ENCODE measurements around the gene ZNF718.
"Not testable (repeated sequence)": the region's sequence is repeated elsewhere in the genome, so short reads cannot be mapped to it uniquely, and the experiment has no call there.

Gene ZNF718

DNA sequence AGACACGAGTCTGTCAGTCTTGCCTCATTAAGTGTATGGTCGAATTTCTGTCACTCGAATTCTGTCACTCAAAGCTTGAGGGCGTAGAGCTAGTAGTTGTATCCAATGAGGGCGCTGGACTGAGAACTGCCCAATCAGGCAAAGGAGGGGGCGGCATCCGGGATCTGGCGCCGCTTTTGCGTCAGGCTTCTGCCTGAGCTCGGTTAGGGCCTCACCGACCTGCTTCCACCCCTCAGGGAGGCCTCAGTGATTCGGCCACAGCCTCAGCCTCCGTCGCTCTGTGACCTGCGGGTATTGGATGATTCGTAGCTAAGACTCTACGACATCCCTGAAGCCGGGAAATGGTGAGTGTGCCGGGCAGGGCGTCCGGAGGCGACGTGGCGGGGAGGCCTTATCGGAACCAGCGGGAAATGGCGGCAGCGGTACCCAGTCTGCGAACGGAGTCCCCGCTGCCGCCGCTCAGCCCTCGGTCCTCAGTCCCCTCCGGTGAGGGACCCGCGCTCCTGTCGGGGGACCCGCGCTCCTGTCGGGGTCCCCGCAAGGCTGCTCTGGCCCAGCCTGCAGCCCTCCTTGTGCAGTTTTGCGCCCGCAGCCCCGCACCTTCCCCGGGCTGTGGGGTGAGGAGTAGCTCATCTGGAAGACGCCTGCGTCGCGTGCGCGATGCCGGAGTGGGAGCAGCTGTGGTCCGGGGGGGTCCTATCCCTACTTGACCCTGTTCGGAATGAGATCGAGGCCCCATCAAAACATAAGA lies 88.3 kb downstream of the ZNF718 start:
- H3K4me3 ChIP-seq (IDR thresholded peaks at IDR 0.05; ENCODE audit: insufficient read depth, low read depth, low read length) = no peak overlapping the region

DNA sequence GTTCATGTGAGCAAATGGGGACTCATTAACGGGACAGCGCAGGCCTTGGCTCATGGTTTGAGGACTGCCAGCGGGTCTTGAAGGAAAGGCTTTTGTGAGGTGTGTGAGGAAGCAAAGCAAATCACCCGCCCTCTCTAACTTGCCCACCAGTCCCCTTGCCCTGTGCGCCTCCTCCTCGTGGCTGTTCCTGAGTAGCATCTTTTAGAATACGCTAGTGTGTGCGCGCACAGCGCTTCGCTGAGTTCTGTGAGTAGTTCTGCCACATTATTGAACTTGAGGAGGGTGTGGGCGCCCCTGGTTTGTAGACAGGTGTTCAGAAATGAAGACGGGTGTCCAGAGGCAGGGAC lies 88.9 kb downstream of the ZNF718 start:
- H2AFZ ChIP-seq (ENCODE audit: low read depth) = not testable (repeated sequence)

More for the DNA sequence above, 88.3 kb downstream of the ZNF718 start:
- Histone ChIP-seq H3K36me3 (ENCODE audit: insufficient read depth) (no peaks in the 10 kb centered on the region), H2AFZ (ENCODE audit: low read depth) (no peak overlapping the region), H3K4me1 (ENCODE audit: low read depth, poor library complexity, severe bottlenecking) (no peaks in the 10 kb centered on the region), H3K79me2 (ENCODE audit: insufficient read depth, low read depth) (no peaks in the 10 kb centered on the region), H4K20me1 (ENCODE audit: insufficient read depth) (no peaks in the 10 kb centered on the region), H3K27me3 (ENCODE audit: insufficient read depth, low read depth) (no peaks in the 10 kb centered on the region), H3K27ac (no peak overlapping the region), H3K4me2 (no peak overlapping the region), H3K9ac (no peak overlapping the region)
- TF ChIP-seq, protein P1, sequence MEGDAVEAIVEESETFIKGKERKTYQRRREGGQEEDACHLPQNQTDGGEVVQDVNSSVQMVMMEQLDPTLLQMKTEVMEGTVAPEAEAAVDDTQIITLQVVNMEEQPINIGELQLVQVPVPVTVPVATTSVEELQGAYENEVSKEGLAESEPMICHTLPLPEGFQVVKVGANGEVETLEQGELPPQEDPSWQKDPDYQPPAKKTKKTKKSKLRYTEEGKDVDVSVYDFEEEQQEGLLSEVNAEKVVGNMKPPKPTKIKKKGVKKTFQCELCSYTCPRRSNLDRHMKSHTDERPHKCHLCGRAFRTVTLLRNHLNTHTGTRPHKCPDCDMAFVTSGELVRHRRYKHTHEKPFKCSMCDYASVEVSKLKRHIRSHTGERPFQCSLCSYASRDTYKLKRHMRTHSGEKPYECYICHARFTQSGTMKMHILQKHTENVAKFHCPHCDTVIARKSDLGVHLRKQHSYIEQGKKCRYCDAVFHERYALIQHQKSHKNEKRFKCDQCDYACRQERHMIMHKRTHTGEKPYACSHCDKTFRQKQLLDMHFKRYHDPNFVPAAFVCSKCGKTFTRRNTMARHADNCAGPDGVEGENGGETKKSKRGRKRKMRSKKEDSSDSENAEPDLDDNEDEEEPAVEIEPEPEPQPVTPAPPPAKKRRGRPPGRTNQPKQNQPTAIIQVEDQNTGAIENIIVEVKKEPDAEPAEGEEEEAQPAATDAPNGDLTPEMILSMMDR (conservative IDR thresholded peaks at IDR 0.05; ENCODE audit: low read depth, low read length) = no peak

More for the DNA sequence above, 88.9 kb downstream of the ZNF718 start:
- not testable (repeated sequence) for H3K9ac ChIP-seq; H3K27ac ChIP-seq; H3K4me2 ChIP-seq; H4K20me1 ChIP-seq (ENCODE audit: insufficient read depth); H3K36me3 ChIP-seq (ENCODE audit: insufficient read depth); H3K4me3 ChIP-seq (IDR thresholded peaks at IDR 0.05; ENCODE audit: insufficient read depth, low read depth, low read length); H3K27me3 ChIP-seq (ENCODE audit: insufficient read depth, low read depth); H3K4me1 ChIP-seq (ENCODE audit: low read depth, poor library complexity, severe bottlenecking); H3K79me2 ChIP-seq (ENCODE audit: insufficient read depth, low read depth)
